Hepatocyte (in vitro differentiated cells): ENCODE data around the gene ROS1. TPM values are rescaled to one million over a fixed set of nuclear protein-coding genes. Genes with fewer than 3 reads are reported as not detected.

Source experiments
- DNase-seq: peaks from one replicate; pipeline ENCODE4 v3.0.0-alpha.2; 2016; ENCODE audit warnings: low spot score
- H2AFZ ChIP-seq: fragments of 200-600 bp; sonication (generic); 2 replicates; pipeline ENCODE4 v1.6.0; 2016; ENCODE audit warnings: antibody characterized with exemption, mild to moderate bottlenecking
- H3K27ac ChIP-seq: fragments of 200-600 bp; sonication (generic); 2 replicates; pipeline ENCODE4 v1.5.1; 2016; ENCODE audit warnings: mild to moderate bottlenecking
- H3K27me3 ChIP-seq: fragments of 200-600 bp; sonication (generic); 2 replicates; pipeline ENCODE4 v1.6.1; 2016
- H3K36me3 ChIP-seq: fragments of 200-600 bp; sonication (generic); replicated peaks from 2 replicates; pipeline ENCODE4 v1.5.1; 2016; ENCODE audit warnings: low read depth; ENCODE audit not compliant: insufficient read depth
- H3K4me1 ChIP-seq: fragments of 200-600 bp; sonication (generic); 2 replicates; pipeline ENCODE4 v1.5.1; 2016; ENCODE audit warnings: mild to moderate bottlenecking, moderate library complexity; ENCODE audit not compliant: insufficient read depth
- H3K4me2 ChIP-seq: fragments of 200-600 bp; sonication (generic); 2 replicates; pipeline ENCODE4 v1.6.0; 2016
- H3K4me3 ChIP-seq: fragments of 200-600 bp; sonication (generic); 2 replicates; pipeline ENCODE4 v1.5.1; 2016; ENCODE audit warnings: mild to moderate bottlenecking
- H3K79me2 ChIP-seq: fragments of 200-600 bp; sonication (generic); 2 replicates; pipeline ENCODE4 v1.6.0; 2017; ENCODE audit warnings: mild to moderate bottlenecking
- H3K9me2 ChIP-seq: fragments of 200-600 bp; sonication (generic); replicated peaks from 2 replicates; pipeline ENCODE4 v1.6.0; 2017; ENCODE audit warnings: mild to moderate bottlenecking; ENCODE audit not compliant: insufficient read depth
- H3K9me3 ChIP-seq: fragments of 200-600 bp; sonication (generic); 2 replicates; pipeline ENCODE4 v1.5.1; 2016; ENCODE audit warnings: low read depth, mild to moderate bottlenecking
- H4K20me1 ChIP-seq: fragments of 200-600 bp; sonication (generic); 2 replicates; pipeline ENCODE4 v1.6.0; 2016; ENCODE audit warnings: mild to moderate bottlenecking; ENCODE audit not compliant: insufficient read depth, poor library complexity, severe bottlenecking
- CTCF ChIP-seq: fragments of 200-600 bp; sonication (generic); IDR thresholded peaks from 2 replicates; pipeline ENCODE4 v1.5.1; 2016; ENCODE audit warnings: antibody characterized with exemption, mild to moderate bottlenecking; ENCODE audit not compliant: poor library complexity
- EZH2 ChIP-seq: fragments of 200-600 bp; sonication (generic); IDR thresholded peaks from 2 replicates; pipeline ENCODE4 v1.6.1; 2016; ENCODE audit warnings: antibody characterized with exemption, mild to moderate bottlenecking, borderline replicate concordance
- EZH2phosphoT487 ChIP-seq: fragments of 200-600 bp; sonication (generic); IDR thresholded peaks from one replicate; pipeline ENCODE4 v1.6.1; 2018; ENCODE audit warnings: antibody characterized with exemption, mild to moderate bottlenecking, low read depth, moderate library complexity; ENCODE audit not compliant: unreplicated experiment, severe bottlenecking
- WGBS: methylation state at CpG from one replicate; pipeline ENCODE4 v1.1.6; 2016; ENCODE audit warnings: low lambda C conversion rate; ENCODE audit errors: missing lambda C conversion rate; 5-methylcytosine and 5-hydroxymethylcytosine counted together
- polyA plus RNA-seq: library from polyadenylated mRNA; unstranded; fragments of >200 nt; fragmentation: Nextera tagmentation; extraction: Ambion mirVana; gene quantifications from 2 replicates; pipeline ENCODE4 v1.2.1, GENCODE V29; 2016
- total RNA-seq: library from RNA; depleted of rRNA; stranded (reverse); fragments of >200 nt; gene quantifications from 2 replicates; pipeline ENCODE4 v1.2.3, GENCODE V29; 2014

The ROS1 gene
- total and polyA plus RNA-seq, 2 experiments from 2014 or later: 0.33 to 2.7 TPM

GRCh38 chr6:117275711-117276110, 150.0 kb downstream of the ROS1 start:
- Histone ChIP-seq H3K4me2 (no peak overlapping the region), H2AFZ (no peak overlapping the region), H3K4me3 (no peak overlapping the region), H4K20me1 (no peaks in the 10 kb centered on the region), H3K27me3 (peaks cover 77% of the 10 kb centered on the region), H3K4me1 (no peaks in the 10 kb centered on the region), H3K36me3 (no peaks in the 10 kb centered on the region), H3K9me2 (no peaks in the 10 kb centered on the region), H3K79me2 (no peaks in the 10 kb centered on the region), H3K27ac (no peak overlapping the region), H3K9me3 (no peaks in the 10 kb centered on the region)
- 71% methylated on average over 5 of the region's 5 CpGs for WGBS
- DNase-seq: no peak
- no peak for TF ChIP-seq CTCF
- no peak for TF ChIP-seq EZH2
- no peak for TF ChIP-seq EZH2phosphoT487

DNA sequence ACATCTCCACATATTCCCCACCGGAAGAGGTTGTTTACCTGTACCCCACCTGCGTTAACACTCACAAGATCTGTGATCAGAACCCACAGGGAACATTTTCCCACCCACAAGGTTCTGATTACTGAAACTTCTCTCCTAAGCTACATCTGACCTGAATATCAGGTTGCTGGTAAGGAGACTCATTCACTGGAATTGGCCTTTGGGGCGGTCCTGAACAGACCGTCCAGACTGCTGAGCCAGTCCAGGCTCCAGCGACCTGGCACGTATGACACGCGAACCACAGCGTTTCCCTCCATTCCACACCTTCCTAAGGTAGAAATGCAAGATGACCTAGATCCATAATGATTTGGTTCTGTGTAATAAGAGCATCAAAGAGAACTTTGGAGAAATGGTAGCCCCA, 150.5 kb downstream of the ROS1 start:
- Histone ChIP-seq H3K4me1 (no peaks in the 10 kb centered on the region), H3K27ac (no peak overlapping the region), H3K4me2 (no peak overlapping the region), H3K4me3 (no peak overlapping the region), H4K20me1 (no peaks in the 10 kb centered on the region), H2AFZ (no peak overlapping the region), H3K36me3 (no peaks in the 10 kb centered on the region), H3K79me2 (no peaks in the 10 kb centered on the region), H3K27me3 (peaks cover 78% of the 10 kb centered on the region), H3K9me3 (no peaks in the 10 kb centered on the region), H3K9me2 (no peaks in the 10 kb centered on the region)
- 90% methylated on average over 9 of the region's 9 CpGs for WGBS
- no peak for DNase-seq
- TF ChIP-seq EZH2 (no peak), CTCF (no peak), EZH2phosphoT487 (no peak)

GRCh38 chr6:117272891-117273290, 152.9 kb downstream of the ROS1 start:
- WGBS: 79% methylated on average over 1 of the region's 1 CpG
- Histone ChIP-seq H4K20me1 (no peaks in the 10 kb centered on the region), H3K9me3 (no peaks in the 10 kb centered on the region), H3K4me3 (no peak overlapping the region), H3K4me1 (no peaks in the 10 kb centered on the region), H3K36me3 (no peaks in the 10 kb centered on the region), H3K4me2 (no peak overlapping the region), H3K27ac (no peak overlapping the region), H3K27me3 (peaks cover 93% of the 10 kb centered on the region), H3K9me2 (no peaks in the 10 kb centered on the region), H3K79me2 (no peaks in the 10 kb centered on the region), H2AFZ (no peak overlapping the region)
- DNase-seq: no peak
- TF ChIP-seq EZH2phosphoT487 (no peak), EZH2 (no peak), CTCF (no peak)
